ENCODE results near the gene PKMYT1. TPM values are rescaled to one million over a fixed set of nuclear protein-coding genes. Genes with fewer than 3 reads are reported as not detected.

PKMYT1 gene
- total and polyA plus RNA-seq, 8 donors: 0.28 to 4.8 (median 1.5) TPM

DNA sequence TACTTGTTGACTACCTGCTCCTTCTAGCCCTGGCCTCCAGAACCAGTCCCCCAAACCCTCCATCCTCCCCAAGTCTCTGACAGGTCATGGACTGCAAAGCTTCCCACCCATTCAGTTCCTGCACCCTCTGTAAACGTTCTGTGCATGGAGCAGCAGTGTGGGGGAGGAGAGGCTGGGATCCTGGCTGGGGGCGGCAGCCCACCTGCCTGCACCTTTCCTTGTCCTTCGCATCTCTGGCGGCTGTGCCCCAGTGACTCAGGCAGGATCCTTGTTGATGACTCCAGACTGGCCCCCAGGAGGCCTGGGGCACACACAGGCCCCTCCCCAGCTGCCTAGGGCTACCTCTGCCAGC is 1.6 kb upstream of the PKMYT1 start:
- Histone ChIP-seq H3K9me3 (no peaks in the 10 kb centered on the region), H3K36me3 (no peaks in the 10 kb centered on the region), H3K27me3 (no peaks in the 10 kb centered on the region), H3K4me1 (peaks cover 26 to 59% (median 27%) of the 10 kb centered on the region in 3 donors), H3K4me3 (no peak overlapping the region), H3K27ac (no peak overlapping the region)
- DNase-seq (peak in 2 of 6 donors; percentile 41 to 55), FAIRE-seq (no peak), ATAC-seq (no peak)
- WGBS, 2 donors: 76 to 79% methylated on average over 4 of the region's 4 CpGs
- TF ChIP-seq, protein P1, sequence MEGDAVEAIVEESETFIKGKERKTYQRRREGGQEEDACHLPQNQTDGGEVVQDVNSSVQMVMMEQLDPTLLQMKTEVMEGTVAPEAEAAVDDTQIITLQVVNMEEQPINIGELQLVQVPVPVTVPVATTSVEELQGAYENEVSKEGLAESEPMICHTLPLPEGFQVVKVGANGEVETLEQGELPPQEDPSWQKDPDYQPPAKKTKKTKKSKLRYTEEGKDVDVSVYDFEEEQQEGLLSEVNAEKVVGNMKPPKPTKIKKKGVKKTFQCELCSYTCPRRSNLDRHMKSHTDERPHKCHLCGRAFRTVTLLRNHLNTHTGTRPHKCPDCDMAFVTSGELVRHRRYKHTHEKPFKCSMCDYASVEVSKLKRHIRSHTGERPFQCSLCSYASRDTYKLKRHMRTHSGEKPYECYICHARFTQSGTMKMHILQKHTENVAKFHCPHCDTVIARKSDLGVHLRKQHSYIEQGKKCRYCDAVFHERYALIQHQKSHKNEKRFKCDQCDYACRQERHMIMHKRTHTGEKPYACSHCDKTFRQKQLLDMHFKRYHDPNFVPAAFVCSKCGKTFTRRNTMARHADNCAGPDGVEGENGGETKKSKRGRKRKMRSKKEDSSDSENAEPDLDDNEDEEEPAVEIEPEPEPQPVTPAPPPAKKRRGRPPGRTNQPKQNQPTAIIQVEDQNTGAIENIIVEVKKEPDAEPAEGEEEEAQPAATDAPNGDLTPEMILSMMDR (IDR thresholded peaks at IDR 0.05): no peak
- intact Hi-C loops (cut with DNase I): loop anchor here in 1 of 3 donors (5.0 kb wide), 1 partner anchor 60 kb away; no protein-coding TSS in a partner anchor

DNA sequence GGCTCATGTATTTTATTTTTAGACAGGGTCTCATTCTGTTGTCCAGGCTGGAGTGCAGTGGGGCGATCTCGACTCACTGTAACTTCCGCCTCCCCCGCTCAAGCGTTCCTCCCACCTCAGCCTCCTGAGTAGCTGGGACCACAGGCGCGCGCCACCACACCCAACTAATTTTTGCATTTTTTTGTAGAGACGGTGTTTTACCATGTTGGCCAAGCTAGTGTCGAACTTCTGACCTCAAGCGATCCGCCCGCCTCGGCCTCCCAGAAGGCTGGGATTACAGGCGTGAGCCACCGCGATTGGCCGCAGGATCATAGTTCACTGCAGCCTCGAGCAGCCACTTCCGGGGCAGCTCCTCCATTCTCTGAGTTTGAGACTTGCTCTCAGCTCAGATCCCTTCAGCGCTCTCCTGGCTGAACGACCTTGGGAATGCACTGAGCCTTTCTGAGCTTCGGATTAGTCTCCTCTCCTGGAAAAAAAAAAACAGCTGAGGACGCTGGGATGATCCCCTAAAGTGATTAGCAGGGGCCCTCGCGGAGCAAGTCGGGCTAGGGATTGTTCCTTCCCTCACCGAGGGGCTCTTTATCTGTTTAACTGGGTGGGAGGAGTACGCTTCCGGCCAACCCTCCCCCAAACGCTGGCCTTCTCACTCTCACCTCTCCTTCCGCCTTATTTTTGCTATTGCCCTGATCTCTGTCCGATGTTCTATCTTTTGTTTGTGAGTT is 1.1 kb upstream of the PKMYT1 start:
- Histone ChIP-seq H3K27me3 (no peaks in the 10 kb centered on the region), H3K27ac (no peak overlapping the region), H3K9me3 (no peaks in the 10 kb centered on the region), H3K4me1 (peaks cover 31 to 62% (median 31%) of the 10 kb centered on the region in 3 donors), H3K4me3 (peak overlapping the region in 2 of 4 donors; percentile 73 to 79), H3K36me3 (no peaks in the 10 kb centered on the region)
- DNase-seq (peak in 2 of 6 donors; percentile 40 to 51), FAIRE-seq (no peak), ATAC-seq (no peak)
- TF ChIP-seq, protein P1 (IDR thresholded peaks at IDR 0.05): no peak
- intact Hi-C loops (cut with DNase I): loop anchor here in 1 of 3 donors (5.0 kb wide), 1 partner anchor 59 kb away; no protein-coding TSS in a partner anchor
- 54 to 60% methylated on average over 33 of the region's 33 CpGs for WGBS, 2 donors

DNA sequence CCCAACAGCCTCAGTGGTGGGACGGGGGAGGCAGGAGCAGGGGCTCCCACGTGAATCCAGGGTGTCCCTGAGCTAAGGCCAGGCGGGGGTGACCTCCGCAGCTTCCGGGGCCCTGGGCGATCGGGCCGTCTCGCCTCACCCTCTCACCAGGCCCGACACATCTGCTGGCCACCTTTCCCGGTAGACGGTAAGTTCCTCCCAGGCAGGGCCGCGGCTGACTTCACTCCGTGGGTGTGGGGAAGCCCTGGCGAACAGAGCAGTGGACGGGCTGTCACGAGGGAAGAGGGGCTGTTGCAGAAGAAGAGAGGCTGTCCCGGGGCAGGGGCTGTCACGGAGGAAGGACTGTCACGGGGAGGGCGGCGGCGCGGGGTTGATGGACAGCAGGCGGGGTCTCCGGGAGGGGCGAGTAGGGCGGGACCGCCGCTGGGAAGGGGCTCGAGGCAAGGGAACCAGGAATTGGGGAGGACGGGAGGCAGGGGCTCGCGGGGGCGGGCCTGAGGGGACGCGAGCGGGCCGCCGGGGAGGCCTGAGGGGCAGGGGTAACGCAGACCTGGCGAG is 498 bp downstream of the PKMYT1 start:
- Histone ChIP-seq H3K36me3 (no peaks in the 10 kb centered on the region), H3K27me3 (no peaks in the 10 kb centered on the region), H3K4me3 (peak overlapping the region; percentile 42 to 79 (median 71)), H3K27ac (no peak overlapping the region), H3K4me1 (peaks cover 16 to 46% (median 22%) of the 10 kb centered on the region in 3 donors), H3K9me3 (no peaks in the 10 kb centered on the region)
- TF ChIP-seq, protein P1 (IDR thresholded peaks at IDR 0.05): no peak
- WGBS, 2 donors: 5 to 6% methylated on average over 37 to 43 of the region's 43 CpGs
- DNase-seq (peak in 1 of 6 donors; percentile 85), ATAC-seq (no peak), FAIRE-seq (no peak)
- intact Hi-C loops (cut with DNase I): loop anchor here in 1 of 3 donors (5.0 kb wide), 1 partner anchor 57 kb away; no protein-coding TSS in a partner anchor

DNA sequence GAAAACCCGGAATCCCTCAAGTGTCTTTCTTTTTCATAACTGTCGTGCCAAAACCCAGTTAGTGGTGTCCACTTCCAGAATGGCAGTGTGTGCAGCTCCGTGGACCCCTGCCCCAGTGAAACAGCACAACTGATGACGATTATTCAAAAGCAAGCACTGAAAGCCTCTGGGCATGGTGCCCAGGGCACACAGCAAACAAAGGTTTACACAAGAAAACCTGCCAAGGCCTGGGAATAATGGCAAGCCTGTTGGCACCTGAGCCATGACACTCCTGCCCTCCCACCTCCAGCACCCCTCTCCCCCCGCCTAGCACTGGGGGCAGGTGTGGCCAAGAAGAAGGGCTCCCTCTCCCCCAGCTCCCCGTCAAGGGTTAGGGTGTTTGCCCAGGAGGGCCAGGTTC is 2.8 kb downstream of the PKMYT1 start:
- peak; percentile 82 to 96 (median 90) for DNase-seq
- Histone ChIP-seq H3K27ac (peak overlapping the region; percentile 38 to 65 (median 48)), H3K36me3 (no peaks in the 10 kb centered on the region), H3K4me3 (no peak overlapping the region), H3K27me3 (no peaks in the 10 kb centered on the region), H3K9me3 (no peaks in the 10 kb centered on the region), H3K4me1 (peaks cover 15 to 34% (median 20%) of the 10 kb centered on the region in 3 donors)
- 16 to 18% methylated on average over 6 of the region's 6 CpGs for WGBS, 2 donors
- intact Hi-C loops (cut with DNase I): no loop called here
- TF ChIP-seq, protein P1 (IDR thresholded peaks at IDR 0.05): no peak
- ATAC-seq: peak; percentile 61 to 82 (median 78)
- FAIRE-seq: no peak

Data from pancreas (tissue), 10 donors.